HG02610 (cell line): ENCODE measurements around the gene NUP98.
"Not testable (repeated sequence)": the region's sequence is repeated elsewhere in the genome, so short reads cannot be mapped to it uniquely, and the experiment has no call there.

ENCODE experiments used
- ATAC-seq: cut with Tn5 transposase; IDR thresholded peaks from one replicate; pipeline ENCODE4 v1.9.1; 2021; ENCODE audit warnings: mild to moderate bottlenecking, moderate library complexity; ENCODE audit not compliant: unreplicated experiment

Gene NUP98

GRCh38 chr11:3802011-3802790, 4.8 kb upstream of the NUP98 start:
- ATAC-seq = no peak

- no peak for ATAC-seq
Observed at GRCh38 chr11:3799873-3800272, 2.5 kb upstream of the NUP98 start.

GRCh38 chr11:3799143-3799542, 1.8 kb upstream of the NUP98 start:
- ATAC-seq = no peak

GRCh38 chr11:3796801-3797328, 489 bp downstream of the NUP98 start:
- peak; percentile 31 for ATAC-seq

- ATAC-seq = no peak
Observed at GRCh38 chr11:3796346-3796745, 1.0 kb downstream of the NUP98 start.

- ATAC-seq = no peak
Observed at GRCh38 chr11:3796002-3796311, 1.4 kb downstream of the NUP98 start.

GRCh38 chr11:3795131-3796001, 2.0 kb downstream of the NUP98 start:
- no peak for ATAC-seq

GRCh38 chr11:3794387-3794786, 3.0 kb downstream of the NUP98 start:
- not testable (repeated sequence) for ATAC-seq

- ATAC-seq = no peak
Observed at GRCh38 chr11:3786781-3787428, 10.4 kb downstream of the NUP98 start.

GRCh38 chr11:3783611-3784010, 13.7 kb downstream of the NUP98 start:
- no peak for ATAC-seq

- no peak for ATAC-seq
Observed at GRCh38 chr11:3782963-3783362, 14.4 kb downstream of the NUP98 start.

- ATAC-seq = no peak
Observed at GRCh38 chr11:3781423-3781822, 15.9 kb downstream of the NUP98 start.

- no peak for ATAC-seq
Observed at GRCh38 chr11:3775736-3776406, 21.5 kb downstream of the NUP98 start.

- ATAC-seq = no peak
Observed at GRCh38 chr11:3773180-3773579, 24.2 kb downstream of the NUP98 start.

GRCh38 chr11:3767536-3767935, 29.8 kb downstream of the NUP98 start:
- no peak for ATAC-seq

GRCh38 chr11:3766836-3767235, 30.5 kb downstream of the NUP98 start:
- not testable (repeated sequence) for ATAC-seq

GRCh38 chr11:3764266-3764665, 33.1 kb downstream of the NUP98 start:
- ATAC-seq = no peak

GRCh38 chr11:3755151-3755550, 42.2 kb downstream of the NUP98 start:
- no peak for ATAC-seq

GRCh38 chr11:3753110-3753509, 44.2 kb downstream of the NUP98 start:
- ATAC-seq = no peak

GRCh38 chr11:3747704-3748103, 49.6 kb downstream of the NUP98 start:
- ATAC-seq = no peak

- ATAC-seq = no peak
Observed at GRCh38 chr11:3745161-3745560, 52.2 kb downstream of the NUP98 start.
